Activated CD8-positive, alpha-beta memory T cell treated with anti-CD3 and anti-CD28 coated beads, Interleukin-2, amount 50 U/mL, for 1 hour (primary cell): ENCODE data around the gene TPK1.
"Not testable (repeated sequence)": the region's sequence is repeated elsewhere in the genome, so short reads cannot be mapped to it uniquely, and the experiment has no call there.

Experiments used
- DNase-seq: peaks from one replicate; pipeline ENCODE4 v3.0.0-alpha.2; 2020; ENCODE audit errors: extremely low read depth

TPK1 gene

GRCh38 chr7:144777005-144777839 lies 58.6 kb downstream of the TPK1 start:
- DNase-seq, result no peak

GRCh38 chr7:144776447-144776846 lies 59.4 kb downstream of the TPK1 start:
- DNase-seq, result no peak

GRCh38 chr7:144775749-144776148 lies 60.1 kb downstream of the TPK1 start:
- no peak for DNase-seq

- DNase-seq, result no peak
Measured at GRCh38 chr7:144771927-144772326, 63.9 kb downstream of the TPK1 start.

GRCh38 chr7:144771174-144771573 lies 64.7 kb downstream of the TPK1 start:
- DNase-seq, result no peak

GRCh38 chr7:144769352-144769751 lies 66.5 kb downstream of the TPK1 start:
- DNase-seq, result no peak

GRCh38 chr7:144768633-144769032 lies 67.2 kb downstream of the TPK1 start:
- no peak for DNase-seq

- no peak for DNase-seq
Measured at GRCh38 chr7:144763291-144763690, 72.6 kb downstream of the TPK1 start.

GRCh38 chr7:144762853-144763252 lies 73.0 kb downstream of the TPK1 start:
- DNase-seq, result no peak

GRCh38 chr7:144761493-144761892 lies 74.4 kb downstream of the TPK1 start:
- no peak for DNase-seq

- no peak for DNase-seq
Measured at GRCh38 chr7:144759653-144760052, 76.2 kb downstream of the TPK1 start.

GRCh38 chr7:144747936-144748335 lies 87.9 kb downstream of the TPK1 start:
- no peak for DNase-seq

GRCh38 chr7:144738708-144739314 lies 97.0 kb downstream of the TPK1 start:
- no peak for DNase-seq

- no peak for DNase-seq
Measured at GRCh38 chr7:144738146-144738545, 97.7 kb downstream of the TPK1 start.

- DNase-seq, result no peak
Measured at GRCh38 chr7:144736880-144737493, 98.9 kb downstream of the TPK1 start.

- DNase-seq, result no peak
Measured at GRCh38 chr7:144735505-144736276, 100.2 kb downstream of the TPK1 start.

- no peak for DNase-seq
Measured at GRCh38 chr7:144731661-144732351, 104.0 kb downstream of the TPK1 start.

- DNase-seq, result no peak
Measured at GRCh38 chr7:144730224-144730623, 105.6 kb downstream of the TPK1 start.

- DNase-seq, result no peak
Measured at GRCh38 chr7:144729226-144729625, 106.6 kb downstream of the TPK1 start.

- DNase-seq, result no peak
Measured at GRCh38 chr7:144728551-144728950, 107.3 kb downstream of the TPK1 start.

GRCh38 chr7:144726840-144727239 lies 109.0 kb downstream of the TPK1 start:
- not testable (repeated sequence) for DNase-seq

- no peak for DNase-seq
Measured at GRCh38 chr7:144725070-144725469, 110.8 kb downstream of the TPK1 start.
